ENCODE data around the gene C1orf216.

The C1orf216 gene

GRCh38 chr1:35756064-35756463 lies 37.4 kb upstream of the C1orf216 start:
- TF ChIP-seq ZNF565 (CRISPR knock-in tag; conservative IDR thresholded peaks at IDR 0.05; ENCODE audit: low read depth) (no peak), ARNTL (CRISPR knock-in tag; IDR thresholded peaks at IDR 0.05; ENCODE audit: borderline replicate concordance, low read depth) (no peak), POU6F1 (CRISPR knock-in tag; IDR thresholded peaks at IDR 0.05; ENCODE audit: borderline replicate concordance, low read depth) (no peak), ZFP3 (CRISPR knock-in tag; IDR thresholded peaks at IDR 0.05) (no peak), OSR1 (CRISPR knock-in tag; IDR thresholded peaks at IDR 0.05) (no peak), TSHZ2 (CRISPR knock-in tag; IDR thresholded peaks at IDR 0.05) (no peak), ZNF70 (CRISPR knock-in tag; IDR thresholded peaks at IDR 0.05) (no peak), ZFP30 (CRISPR knock-in tag; IDR thresholded peaks at IDR 0.05) (no peak)
- no peak for ATAC-seq

GRCh38 chr1:35753626-35754260 lies 35.1 kb upstream of the C1orf216 start:
- no peak for ATAC-seq
- no peak for TF ChIP-seq ESRRG (CRISPR knock-in tag; IDR thresholded peaks at IDR 0.05)
- no peak for TF ChIP-seq PPARA (CRISPR knock-in tag; IDR thresholded peaks at IDR 0.05; ENCODE audit: borderline replicate concordance)
- no peak for TF ChIP-seq ZNF70 (CRISPR knock-in tag; IDR thresholded peaks at IDR 0.05)
- no peak for TF ChIP-seq OSR1 (CRISPR knock-in tag; IDR thresholded peaks at IDR 0.05)
- TF ChIP-seq ZNF8 (CRISPR knock-in tag; IDR thresholded peaks at IDR 0.05) = no peak
- TF ChIP-seq ZNF565 (CRISPR knock-in tag; conservative IDR thresholded peaks at IDR 0.05; ENCODE audit: low read depth) = no peak
- TF ChIP-seq CREB5 (CRISPR knock-in tag; IDR thresholded peaks at IDR 0.05; ENCODE audit: low read depth) = no peak
- no peak for TF ChIP-seq PATZ1 (CRISPR knock-in tag; IDR thresholded peaks at IDR 0.05; ENCODE audit: borderline replicate concordance)
- no peak for TF ChIP-seq ZFP3 (CRISPR knock-in tag; IDR thresholded peaks at IDR 0.05)
- no peak for TF ChIP-seq ZFP30 (CRISPR knock-in tag; IDR thresholded peaks at IDR 0.05)
- no peak for TF ChIP-seq ISL1 (CRISPR knock-in tag; IDR thresholded peaks at IDR 0.05)
- TF ChIP-seq ZC3H10 (CRISPR knock-in tag; IDR thresholded peaks at IDR 0.05) = no peak
- no peak for TF ChIP-seq SNAI2 (CRISPR knock-in tag; IDR thresholded peaks at IDR 0.05)
- no peak for TF ChIP-seq TSHZ2 (CRISPR knock-in tag; IDR thresholded peaks at IDR 0.05)
- no peak for TF ChIP-seq TCF4 (CRISPR knock-in tag; IDR thresholded peaks at IDR 0.05; ENCODE audit: borderline replicate concordance)
- TF ChIP-seq GLIS3 (CRISPR knock-in tag; IDR thresholded peaks at IDR 0.05) = no peak

- TF ChIP-seq ZFP30 (CRISPR knock-in tag; IDR thresholded peaks at IDR 0.05) (no peak), ZNF70 (CRISPR knock-in tag; IDR thresholded peaks at IDR 0.05) (no peak), ZNF8 (CRISPR knock-in tag; IDR thresholded peaks at IDR 0.05) (no peak), SNAI2 (CRISPR knock-in tag; IDR thresholded peaks at IDR 0.05) (no peak), ISL1 (CRISPR knock-in tag; IDR thresholded peaks at IDR 0.05) (no peak), TOX (CRISPR knock-in tag; IDR thresholded peaks at IDR 0.05; ENCODE audit: borderline replicate concordance) (no peak), POU6F1 (CRISPR knock-in tag; IDR thresholded peaks at IDR 0.05; ENCODE audit: borderline replicate concordance, low read depth) (no peak), ESRRG (CRISPR knock-in tag; IDR thresholded peaks at IDR 0.05) (no peak), PATZ1 (CRISPR knock-in tag; IDR thresholded peaks at IDR 0.05; ENCODE audit: borderline replicate concordance) (no peak), ARNTL (CRISPR knock-in tag; IDR thresholded peaks at IDR 0.05; ENCODE audit: borderline replicate concordance, low read depth) (no peak)
- no peak for ATAC-seq
Measured at GRCh38 chr1:35748326-35748725, 29.6 kb upstream of the C1orf216 start.

Data from SK-N-SH treated with all-trans-retinoic acid at 6 μM for 48 hours (cell line).